ENCODE results near the gene SLC27A2.
"Not testable (repeated sequence)": the region's sequence is repeated elsewhere in the genome, so short reads cannot be mapped to it uniquely, and the experiment has no call there.

SLC27A2 gene

GRCh38 chr15:50168783-50169411 is 13.1 kb upstream of the SLC27A2 start:
- DNase-seq (ENCODE audit: low spot score) = no peak
- in situ Hi-C loops (cut with MboI; ENCODE audit: low sequenced_read_pairs, unreplicated experiment) = no loop called here
- no peak for TF ChIP-seq CTCF (IDR thresholded peaks at IDR 0.05; ENCODE audit: borderline replicate concordance, control extremely low read depth, extremely low read depth, insufficient read depth, missing control alignments)

GRCh38 chr15:50172360-50172895 is 9.6 kb upstream of the SLC27A2 start:
- in situ Hi-C loops (cut with MboI; ENCODE audit: low sequenced_read_pairs, unreplicated experiment); DNase-seq (ENCODE audit: low spot score): not testable (repeated sequence)

- in situ Hi-C loops (cut with MboI; ENCODE audit: low sequenced_read_pairs, unreplicated experiment) = no loop called here
- no peak for DNase-seq (ENCODE audit: low spot score)
- TF ChIP-seq CTCF (IDR thresholded peaks at IDR 0.05; ENCODE audit: borderline replicate concordance, control extremely low read depth, extremely low read depth, insufficient read depth, missing control alignments) = no peak
These were observed 5.1 kb upstream of the SLC27A2 start for GRCh38 chr15:50176869-50177268.

GRCh38 chr15:50180091-50180490 is 1.9 kb upstream of the SLC27A2 start:
- in situ Hi-C loops (cut with MboI; ENCODE audit: low sequenced_read_pairs, unreplicated experiment) = loop anchor here (10.0 kb wide), 1 partner anchor 125 kb away; no protein-coding TSS in a partner anchor
- no peak for TF ChIP-seq CTCF (IDR thresholded peaks at IDR 0.05; ENCODE audit: borderline replicate concordance, control extremely low read depth, extremely low read depth, insufficient read depth, missing control alignments)
- no peak for DNase-seq (ENCODE audit: low spot score)

GRCh38 chr15:50180582-50180981 is 1.4 kb upstream of the SLC27A2 start:
- in situ Hi-C loops (cut with MboI; ENCODE audit: low sequenced_read_pairs, unreplicated experiment) = loop anchor here (10.0 kb wide), 1 partner anchor 124 kb away; no protein-coding TSS in a partner anchor
- no peak for TF ChIP-seq CTCF (IDR thresholded peaks at IDR 0.05; ENCODE audit: borderline replicate concordance, control extremely low read depth, extremely low read depth, insufficient read depth, missing control alignments)
- no peak for DNase-seq (ENCODE audit: low spot score)

- in situ Hi-C loops (cut with MboI; ENCODE audit: low sequenced_read_pairs, unreplicated experiment) = loop anchor here (10.0 kb wide), 1 partner anchor 123 kb away; no protein-coding TSS in a partner anchor
- no peak for DNase-seq (ENCODE audit: low spot score)
- no peak for TF ChIP-seq CTCF (IDR thresholded peaks at IDR 0.05; ENCODE audit: borderline replicate concordance, control extremely low read depth, extremely low read depth, insufficient read depth, missing control alignments)
These were observed 611 bp upstream of the SLC27A2 start for GRCh38 chr15:50181201-50181968.

All from GM13976 (cell line).